CD4-positive, alpha-beta memory T cell (primary cell): ENCODE results near the gene UBXN11. TPM values are rescaled to one million over a fixed set of nuclear protein-coding genes. Genes with fewer than 3 reads are reported as not detected.

Source experiments
- CTCF ChIA-PET: fragments of 350-600 bp; sonication (Branson Sonifier 250); formaldehyde crosslinking; loops from one replicate; lab custom pipeline; 2021; ENCODE audit warnings: inconsistent platforms; ENCODE audit not compliant: partially characterized antibody; lab: Charles Lee
- POLR2A ChIA-PET: fragments of 350-600 bp; sonication (Branson Sonifier 250); formaldehyde crosslinking; loops from one replicate; lab custom pipeline; 2021; ENCODE audit not compliant: partially characterized antibody; lab: Charles Lee
- DNase-seq, 5 donors: peaks; one replicate each; pipeline versions ENCODE4 v3.0.0 to v3.0.0-alpha.2; 2020 to 2022; ENCODE audit warnings: mixed read lengths in 1 of 5
- H3K27ac ChIP-seq: one replicate; pipeline ENCODE4 v1.7.0; 2013; ENCODE audit warnings: low read depth, low read length
- H3K27me3 ChIP-seq: 2 replicates; pipeline ENCODE4 v1.7.0; 2013; ENCODE audit warnings: mild to moderate bottlenecking, low read length, moderate library complexity; ENCODE audit not compliant: insufficient read depth
- H3K36me3 ChIP-seq: 2 replicates; pipeline ENCODE4 v1.7.0; 2013; ENCODE audit warnings: mild to moderate bottlenecking, low read length, moderate library complexity; ENCODE audit not compliant: insufficient read depth
- H3K4me1 ChIP-seq: 2 replicates; pipeline ENCODE4 v1.7.0; 2013; ENCODE audit warnings: mild to moderate bottlenecking, low read length, moderate library complexity; ENCODE audit not compliant: insufficient read depth
- H3K4me3 ChIP-seq, 2 donors: one replicate each; pipeline ENCODE4 v1.7.0; 2013; ENCODE audit warnings: low read length in 2 of 2, mild to moderate bottlenecking in 1 of 2
- H3K9me3 ChIP-seq, 2 donors: one replicate each; pipeline ENCODE4 v1.7.0; 2013; ENCODE audit warnings: low read length in 2 of 2, control low read depth in 1 of 2; ENCODE audit not compliant: control insufficient read depth in 1 of 2
- H3K27ac Mint-ChIP-seq, 7 donors: one replicate each; pipeline ENCODE4 v1.8.0; 2020 to 2021; ENCODE audit warnings: mixed read lengths in 7 of 7, mild to moderate bottlenecking in 6 of 7, inconsistent platforms in 3 of 7, moderate library complexity in 3 of 7
- H3K27me3 Mint-ChIP-seq, 2 donors: one replicate each; pipeline ENCODE4 v1.8.0; 2020 to 2021; ENCODE audit warnings: mixed read lengths in 2 of 2
- H3K36me3 Mint-ChIP-seq, 2 donors: one replicate each; pipeline ENCODE4 v1.8.0; 2020 to 2021; ENCODE audit warnings: mixed read lengths in 2 of 2, inconsistent platforms in 1 of 2, mild to moderate bottlenecking in 1 of 2
- H3K4me1 Mint-ChIP-seq, 4 donors: one replicate each; pipeline ENCODE4 v1.8.0; 2020 to 2021; ENCODE audit warnings: mixed read lengths in 4 of 4, mild to moderate bottlenecking in 1 of 4
- H3K4me3 Mint-ChIP-seq, 8 donors: one replicate each; pipeline ENCODE4 v1.8.0; 2020 to 2021; ENCODE audit warnings: mixed read lengths in 8 of 8, mild to moderate bottlenecking in 7 of 8, moderate library complexity in 6 of 8, inconsistent platforms in 3 of 8
- H3K9me3 Mint-ChIP-seq, 8 donors: one replicate each; pipeline ENCODE4 v1.8.0; 2020 to 2021; ENCODE audit warnings: mixed read lengths in 8 of 8, mild to moderate bottlenecking in 5 of 8, inconsistent platforms in 3 of 8, moderate library complexity in 1 of 8
- intact Hi-C: fragments of 100-400 bp; cut with micrococcal nuclease; formaldehyde crosslinking; loops from one replicate; pipeline ENCODE4 v1.15.1; 2023
- polyA plus RNA-seq, 2 donors: library from polyadenylated mRNA; unstranded; fragments of 300-500 nt; fragmentation: Illumina TruSeq; gene quantifications; one replicate each; pipeline ENCODE4 v1.2.3, GENCODE V29; 2021
- total RNA-seq, 2 experiments: library from RNA; stranded (reverse); gene quantifications; one replicate each; pipeline ENCODE4 v1.2.3, GENCODE V29; 2021

The UBXN11 gene
- total and polyA plus RNA-seq, 4 experiments from 2014 or later = 13.3 to 117 (median 66.4) TPM

DNA sequence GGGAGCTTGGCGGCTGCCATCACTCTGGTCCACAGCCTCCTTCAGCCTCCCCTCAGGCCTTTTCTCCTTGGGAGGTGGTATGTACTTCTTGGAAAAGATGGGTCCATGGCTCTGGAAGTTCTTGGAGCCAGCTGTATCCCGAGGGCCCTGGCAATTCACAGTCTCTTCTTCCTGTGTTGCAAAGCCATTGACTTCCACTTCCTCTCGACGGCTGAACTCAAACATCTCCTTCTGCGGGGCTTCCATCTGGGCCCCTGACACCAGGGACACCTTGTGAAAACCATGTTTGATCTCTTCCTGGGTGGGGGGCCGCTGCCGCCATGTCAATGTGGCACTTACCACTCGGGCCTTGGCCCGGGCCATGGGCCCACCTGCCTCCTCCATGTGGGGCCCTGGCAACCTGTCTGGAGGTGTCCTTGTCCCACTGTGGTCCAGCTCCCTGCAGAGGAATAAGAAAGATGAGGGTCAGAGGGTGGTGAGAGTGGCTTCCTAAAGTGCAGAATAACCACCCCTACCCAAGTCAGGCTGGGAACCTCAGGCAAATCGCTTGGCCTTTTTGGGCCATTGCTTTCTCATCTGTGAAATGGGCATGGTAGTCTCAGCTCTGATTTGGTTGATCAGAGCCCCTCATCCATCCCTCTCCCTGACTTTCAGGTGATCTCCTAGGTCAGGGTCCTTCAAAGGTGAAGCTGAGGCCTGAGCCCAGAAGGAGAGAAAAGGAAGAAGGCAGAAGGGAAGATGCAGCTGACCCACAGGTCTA is 40.0 kb upstream of the UBXN11 start:
- POLR2A ChIA-PET = interaction anchor here (1.3 to 1.9 kb wide), 3 partner anchors 12 to 32 kb away, joined by 3 to 7 read pairs (median 6); no protein-coding TSS in a partner anchor
- Histone ChIP-seq H3K27ac (no peak overlapping the region), H3K4me3 (no peak overlapping the region), H3K9me3 (no peaks in the 10 kb centered on the region), H3K36me3 (no peaks in the 10 kb centered on the region), H3K27me3 (no peaks in the 10 kb centered on the region), H3K4me1 (no peaks in the 10 kb centered on the region)
- H3K36me3 Mint-ChIP-seq = no peaks in the 10 kb centered on the region
- H3K4me3 Mint-ChIP-seq = no peak overlapping the region
- CTCF ChIA-PET = interaction anchor here (0.6 to 3.3 kb wide), 6 partner anchors 16 to 1418 kb away, joined by 3 to 11 read pairs (median 4); partner anchors contain the start of gene CEP85
- peaks cover 0 to 3% (median 0%) of the 10 kb centered on the region in 4 donors for H3K4me1 Mint-ChIP-seq
- H3K27me3 Mint-ChIP-seq = no peaks in the 10 kb centered on the region
- intact Hi-C loops = no loop called here
- H3K27ac Mint-ChIP-seq = no peak overlapping the region
- no peaks in the 10 kb centered on the region for H3K9me3 Mint-ChIP-seq
- DNase-seq = no peak

DNA sequence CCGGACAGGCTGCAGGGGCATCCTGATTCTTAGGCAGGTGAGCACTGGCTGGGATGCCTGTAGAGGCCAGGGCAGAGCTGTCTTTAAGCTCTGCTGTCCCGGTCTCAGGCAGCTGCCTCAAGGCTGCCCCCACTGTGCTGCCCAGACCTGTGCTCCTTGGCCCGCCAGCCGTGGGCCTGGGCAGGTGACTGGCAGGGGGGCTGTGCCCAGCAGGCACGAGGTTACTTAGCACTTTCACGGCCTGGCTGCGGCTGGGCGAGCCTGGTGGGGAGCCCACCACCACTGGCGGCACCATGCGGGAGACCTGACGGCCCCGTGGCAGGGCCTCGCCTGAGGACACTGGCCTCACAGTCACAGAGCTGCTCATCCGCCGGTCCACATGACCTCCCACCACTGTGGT is 39.3 kb upstream of the UBXN11 start:
- Mint-ChIP-seq H3K27me3 (no peaks in the 10 kb centered on the region), H3K36me3 (no peaks in the 10 kb centered on the region), H3K27ac (no peak overlapping the region), H3K4me1 (no peaks in the 10 kb centered on the region), H3K4me3 (no peak overlapping the region), H3K9me3 (no peaks in the 10 kb centered on the region)
- no peaks in the 10 kb centered on the region for H3K36me3 ChIP-seq
- H3K9me3 ChIP-seq = no peaks in the 10 kb centered on the region
- no peak overlapping the region for H3K4me3 ChIP-seq
- intact Hi-C loops = no loop called here
- no peak for DNase-seq
- ChIA-PET CTCF (interaction anchor here (0.6 to 3.3 kb wide), 2 partner anchors 19 to 89 kb away, joined by 4 to 11 read pairs; no protein-coding TSS in a partner anchor), POLR2A (interaction anchor here (1.3 to 1.9 kb wide), 2 partner anchors 13 to 33 kb away, joined by 3 to 6 read pairs; no protein-coding TSS in a partner anchor)
- H3K4me1 ChIP-seq = no peaks in the 10 kb centered on the region
- no peaks in the 10 kb centered on the region for H3K27me3 ChIP-seq
- no peak overlapping the region for H3K27ac ChIP-seq

DNA sequence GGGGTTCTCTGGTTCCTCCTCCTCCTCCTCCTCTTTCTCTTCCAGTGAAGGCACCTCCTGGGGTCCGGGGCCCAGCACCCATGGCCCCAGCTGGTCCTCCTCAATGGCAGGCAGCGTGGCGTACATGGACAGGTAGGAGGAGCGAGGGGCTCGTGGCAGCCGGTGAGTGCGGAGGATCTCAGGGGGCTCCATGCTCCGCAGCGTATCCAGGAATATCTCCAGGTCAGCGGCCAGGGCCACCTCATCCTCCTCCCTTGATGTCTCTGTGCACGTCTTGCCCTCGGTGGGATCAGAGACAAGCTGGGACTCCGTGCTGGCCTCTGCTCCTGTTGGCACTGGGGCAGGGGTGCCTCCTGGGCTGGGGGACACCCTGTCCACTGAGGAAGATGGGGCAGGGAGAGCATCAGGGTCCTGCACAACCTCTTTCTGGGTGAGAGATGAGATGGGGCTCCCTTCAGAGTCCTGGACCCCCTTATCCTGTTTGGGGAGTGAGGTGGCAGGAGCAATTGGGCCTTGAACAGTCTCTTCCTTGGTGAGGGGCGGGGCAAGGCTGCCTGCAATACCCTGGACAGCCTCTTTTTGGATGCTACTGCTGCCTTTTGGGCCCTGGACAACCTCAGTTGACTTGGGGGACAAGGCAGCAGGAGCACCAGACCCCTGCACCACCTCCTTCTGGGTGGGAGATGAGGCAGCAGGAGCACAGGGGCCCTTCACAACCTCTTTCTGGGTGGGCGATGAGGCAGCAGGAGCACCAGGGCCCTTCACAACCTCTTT is 37.9 kb upstream of the UBXN11 start:
- no peak overlapping the region for H3K4me3 Mint-ChIP-seq
- H3K27ac Mint-ChIP-seq = no peak overlapping the region
- H3K36me3 ChIP-seq = no peaks in the 10 kb centered on the region
- no peak overlapping the region for H3K27ac ChIP-seq
- H3K36me3 Mint-ChIP-seq = no peaks in the 10 kb centered on the region
- H3K4me1 Mint-ChIP-seq = peaks cover 0 to 5% (median 0%) of the 10 kb centered on the region in 4 donors
- H3K4me1 ChIP-seq = no peaks in the 10 kb centered on the region
- H3K27me3 ChIP-seq = no peaks in the 10 kb centered on the region
- H3K9me3 ChIP-seq = no peaks in the 10 kb centered on the region
- no peak for DNase-seq
- H3K27me3 Mint-ChIP-seq = no peaks in the 10 kb centered on the region
- POLR2A ChIA-PET = no interaction called here
- no peaks in the 10 kb centered on the region for H3K9me3 Mint-ChIP-seq
- CTCF ChIA-PET = interaction anchor here (1.1 kb wide), 1 partner anchor 19 kb away, joined by 3 read pairs; no protein-coding TSS in a partner anchor
- no peak overlapping the region for H3K4me3 ChIP-seq
- intact Hi-C loops = no loop called here

DNA sequence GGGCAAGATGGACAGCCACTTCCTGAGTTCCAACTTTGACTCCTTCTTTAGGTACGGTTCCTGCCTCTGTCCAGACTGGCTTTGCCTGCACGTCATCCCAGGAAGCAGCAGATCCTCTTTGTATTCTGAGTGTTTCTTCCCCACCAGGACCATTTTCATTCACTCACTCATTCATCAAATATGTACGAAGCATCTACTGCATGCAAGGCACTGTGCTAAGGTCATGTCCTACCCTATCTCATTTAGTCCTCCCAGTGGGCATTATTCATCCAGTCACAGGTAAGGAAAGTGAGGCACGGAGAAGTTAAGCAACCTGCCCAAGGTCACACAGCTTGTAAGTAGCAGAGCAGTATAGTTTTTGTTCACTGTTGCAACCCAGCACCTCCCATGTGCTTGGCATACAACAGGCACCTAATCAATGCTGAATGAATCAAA is 33.6 kb upstream of the UBXN11 start:
- Mint-ChIP-seq H3K27ac (peak overlapping the region in 3 of 7 donors; percentile 13 to 57 (median 27)), H3K9me3 (peaks cover 0 to 2% (median 0%) of the 10 kb centered on the region in 8 donors), H3K27me3 (no peaks in the 10 kb centered on the region), H3K4me1 (peaks cover 0 to 30% (median 7%) of the 10 kb centered on the region in 4 donors), H3K36me3 (no peaks in the 10 kb centered on the region), H3K4me3 (no peak overlapping the region)
- H3K9me3 ChIP-seq = no peaks in the 10 kb centered on the region
- CTCF ChIA-PET = no interaction called here
- DNase-seq = no peak
- no peaks in the 10 kb centered on the region for H3K27me3 ChIP-seq
- POLR2A ChIA-PET = interaction anchor here (1.6 kb wide), 2 partner anchors 22 to 56 kb away, joined by 4 to 5 read pairs; partner anchors contain the start of gene CD52
- peaks cover 15% of the 10 kb centered on the region for H3K4me1 ChIP-seq
- intact Hi-C loops = no loop called here
- no peak overlapping the region for H3K4me3 ChIP-seq
- no peaks in the 10 kb centered on the region for H3K36me3 ChIP-seq
- no peak overlapping the region for H3K27ac ChIP-seq

DNA sequence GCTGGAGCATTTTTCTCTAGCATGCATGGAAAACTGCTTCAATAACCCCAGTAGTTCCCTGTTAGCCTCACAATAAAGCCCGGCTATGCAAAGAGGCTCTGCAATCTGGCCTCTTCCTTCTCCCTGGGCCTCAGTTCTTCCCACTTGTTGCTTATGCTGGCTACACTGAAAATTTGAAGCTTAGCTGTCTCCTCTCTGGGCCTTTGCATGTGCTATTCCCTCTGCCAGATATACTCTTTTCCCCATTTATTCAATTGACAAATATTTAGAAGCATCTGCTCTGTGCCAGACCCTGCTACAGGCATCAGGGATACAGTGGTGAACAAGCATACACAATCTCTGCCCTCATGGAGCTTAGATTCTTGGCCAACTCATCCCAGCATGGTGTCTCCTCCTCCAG is 32.2 kb upstream of the UBXN11 start:
- Histone ChIP-seq H3K27me3 (no peaks in the 10 kb centered on the region), H3K27ac (no peak overlapping the region), H3K4me1 (peaks cover 19% of the 10 kb centered on the region), H3K36me3 (no peaks in the 10 kb centered on the region), H3K9me3 (no peaks in the 10 kb centered on the region), H3K4me3 (no peak overlapping the region)
- Mint-ChIP-seq H3K9me3 (peaks cover 0 to 2% (median 0%) of the 10 kb centered on the region in 8 donors), H3K4me1 (peaks cover 0 to 33% (median 9%) of the 10 kb centered on the region in 4 donors), H3K4me3 (peak overlapping the region in 1 of 8 donors; percentile 22), H3K27ac (peak overlapping the region in 5 of 7 donors; percentile 2 to 75 (median 57)), H3K36me3 (no peaks in the 10 kb centered on the region), H3K27me3 (no peaks in the 10 kb centered on the region)
- CTCF ChIA-PET = interaction anchor here (0.8 to 1.1 kb wide), 4 partner anchors 26 to 105 kb away, joined by 3 read pairs; partner anchors contain the start of gene CEP85
- intact Hi-C loops = loop anchor here (5.0 kb wide), 1 partner anchor 69 kb away; no protein-coding TSS in a partner anchor
- DNase-seq = no peak
- POLR2A ChIA-PET = interaction anchor here (0.9 to 2.0 kb wide), 5 partner anchors 15 to 60 kb away, joined by 3 to 7 read pairs (median 4); partner anchors contain the start of gene CD52

DNA sequence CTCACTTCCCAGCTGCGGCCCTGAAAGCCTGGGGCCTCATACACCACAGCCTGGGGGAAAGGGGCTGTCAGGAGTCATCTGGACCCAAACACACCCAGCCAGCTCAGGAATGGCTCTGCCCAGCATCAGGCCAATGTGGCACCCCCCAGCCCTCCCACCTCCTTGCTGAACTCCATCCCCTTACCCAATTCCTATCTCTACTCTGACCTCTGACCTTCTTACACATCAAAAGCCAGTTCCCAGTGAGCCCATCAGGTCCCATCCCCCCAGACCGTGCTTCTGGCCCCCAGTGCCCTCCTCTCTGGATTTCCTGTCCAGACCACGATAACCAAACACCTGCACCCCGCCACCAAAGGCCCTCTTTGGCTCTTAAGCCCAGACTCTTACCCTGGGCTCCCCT is 31.2 kb upstream of the UBXN11 start:
- no peaks in the 10 kb centered on the region for H3K27me3 ChIP-seq
- no peaks in the 10 kb centered on the region for H3K36me3 ChIP-seq
- no peaks in the 10 kb centered on the region for H3K27me3 Mint-ChIP-seq
- peaks cover 0 to 2% (median 0%) of the 10 kb centered on the region in 8 donors for H3K9me3 Mint-ChIP-seq
- H3K9me3 ChIP-seq = no peaks in the 10 kb centered on the region
- H3K4me1 ChIP-seq = peaks cover 19% of the 10 kb centered on the region
- intact Hi-C loops = loop anchor here (5.0 kb wide), 1 partner anchor 70 kb away; no protein-coding TSS in a partner anchor
- POLR2A ChIA-PET = interaction anchor here (0.9 to 2.2 kb wide), 4 partner anchors 14 to 37 kb away, joined by 3 to 7 read pairs (median 4); no protein-coding TSS in a partner anchor
- no peak overlapping the region for H3K4me3 ChIP-seq
- peaks cover 0 to 33% (median 9%) of the 10 kb centered on the region in 4 donors for H3K4me1 Mint-ChIP-seq
- CTCF ChIA-PET = interaction anchor here (1.0 to 3.6 kb wide), 2 partner anchors 26 to 40 kb away, joined by 3 to 12 read pairs; no protein-coding TSS in a partner anchor
- no peaks in the 10 kb centered on the region for H3K36me3 Mint-ChIP-seq
- H3K4me3 Mint-ChIP-seq = peak overlapping the region in 5 of 8 donors; percentile 6 to 76 (median 54)
- no peak overlapping the region for H3K27ac ChIP-seq
- DNase-seq = no peak
- peak overlapping the region in 4 of 7 donors; percentile 37 to 89 (median 81) for H3K27ac Mint-ChIP-seq
